K562 (cell line): ENCODE results near the gene FMNL1. TPM values are rescaled to one million over a fixed set of nuclear protein-coding genes. Genes with fewer than 3 reads are reported as not detected.

ENCODE experiments used
- BCL6 ChIP-seq: fragments of 250-450 bp; sonication (Bioruptor Pico); IDR thresholded peaks from 2 replicates; pipeline ENCODE4 v1.4.0; 2020
- EP400 ChIP-seq: fragments of 450-650 bp; IDR thresholded peaks from 2 replicates; pipeline ENCODE4 v1.6.1; 2017; ENCODE audit warnings: antibody characterized with exemption, mild to moderate bottlenecking, moderate library complexity
- ESRRB ChIP-seq: fragments of 250-450 bp; sonication (Bioruptor Pico); IDR thresholded peaks from 2 replicates; pipeline ENCODE4 v1.5.0; 2020; ENCODE audit warnings: mild to moderate bottlenecking, moderate library complexity, borderline replicate concordance
- FIP1L1 ChIP-seq: fragments of 200-400 bp; formaldehyde crosslinking; IDR thresholded peaks from 2 replicates; pipeline ENCODE4 v1.6.1; 2018; ENCODE audit warnings: mild to moderate bottlenecking, low read depth, low read length; ENCODE audit not compliant: poor library complexity, severe bottlenecking
- FOXJ3 ChIP-seq: sonication (generic); formaldehyde crosslinking; IDR thresholded peaks from 2 replicates; pipeline ENCODE4 v1.4.0; 2020; ENCODE audit warnings: mild to moderate bottlenecking, missing genetic modification reagents
- FOXP1 ChIP-seq: sonication (generic); formaldehyde crosslinking; IDR thresholded peaks from 2 replicates; pipeline ENCODE4 v1.8.0; 2022; ENCODE audit warnings: mild to moderate bottlenecking, missing genetic modification reagents
- GMEB1 ChIP-seq: fragments of 250-450 bp; sonication (Bioruptor Pico); IDR thresholded peaks from 2 replicates; pipeline ENCODE4 v1.4.0; 2020; ENCODE audit warnings: mild to moderate bottlenecking
- ID3 ChIP-seq, 2 experiments: fragments of 250-450 bp in 1 of 2; fragments of 450-650 bp in 1 of 2; sonication (Bioruptor Pico) in 1 of 2; IDR thresholded peaks; 2 replicates each; pipeline versions ENCODE4 v1.6.1 to v1.8.0; 2016 to 2021; ENCODE audit warnings: mild to moderate bottlenecking in 2 of 2, moderate library complexity in 2 of 2, missing compliant biosample characterization in 1 of 2, missing genetic modification characterization in 1 of 2
- KAT8 ChIP-seq: fragments of 450-650 bp; IDR thresholded peaks from 2 replicates; pipeline ENCODE4 v1.6.1; 2016; ENCODE audit warnings: low read depth, mild to moderate bottlenecking
- LCOR ChIP-seq: sonication (generic); formaldehyde crosslinking; IDR thresholded peaks from 2 replicates; pipeline ENCODE4 v1.8.0; 2022; ENCODE audit warnings: mild to moderate bottlenecking, missing genetic modification reagents
- MEF2A ChIP-seq: IDR thresholded peaks from 2 replicates; pipeline ENCODE4 v1.6.1; 2011; ENCODE audit warnings: low read depth, mild to moderate bottlenecking, low read length, moderate library complexity; ENCODE audit not compliant: control insufficient read depth
- MYC ChIP-seq, 2 experiments: fragments of 250-450 bp in 1 of 2; sonication (Bioruptor Pico) in 1 of 2; IDR thresholded peaks; 2 replicates each; pipeline versions ENCODE4 v1.5.1 to v1.6.1; 2012 to 2021; ENCODE audit warnings: low read depth in 2 of 2, borderline replicate concordance in 1 of 2, improper control_type of control experiment in 1 of 2, low read length in 1 of 2, mild to moderate bottlenecking in 1 of 2, moderate library complexity in 1 of 2
- MYNN ChIP-seq, 2 experiments: sonication (generic); formaldehyde crosslinking in 1 of 2; IDR thresholded peaks; 2 replicates each; pipeline versions ENCODE4 v1.5.0 to v1.6.1; 2016 to 2020; ENCODE audit warnings: antibody characterized with exemption in 1 of 2, missing genetic modification reagents in 1 of 2
- NCOA4 ChIP-seq: fragments of 450-650 bp; IDR thresholded peaks from 2 replicates; pipeline ENCODE4 v1.6.1; 2018; ENCODE audit warnings: mild to moderate bottlenecking; ENCODE audit not compliant: partially characterized antibody
- NEUROD1 ChIP-seq: fragments of 150-350 bp; IDR thresholded peaks from 2 replicates; pipeline ENCODE4 v1.6.1; 2014; ENCODE audit warnings: borderline replicate concordance, low read length, low read depth; ENCODE audit not compliant: partially characterized antibody
- PML ChIP-seq: IDR thresholded peaks from 2 replicates; pipeline ENCODE4 v1.6.1; 2012; ENCODE audit warnings: low read length, inconsistent platforms
- SUPT5H ChIP-seq: fragments of 450-650 bp; IDR thresholded peaks from 2 replicates; pipeline ENCODE4 v1.6.1; 2016
- TAF9B ChIP-seq: fragments of 450-650 bp; IDR thresholded peaks from 2 replicates; pipeline ENCODE4 v1.6.1; 2018; ENCODE audit warnings: mild to moderate bottlenecking; ENCODE audit not compliant: partially characterized antibody
- TRIM24 ChIP-seq, 2 experiments: fragments of 450-650 bp; IDR thresholded peaks; 2 replicates each; pipeline ENCODE4 v1.6.1; 2016
- ZBTB7A ChIP-seq: IDR thresholded peaks from 2 replicates; pipeline ENCODE4 v1.6.1; 2011; ENCODE audit warnings: low read depth, mild to moderate bottlenecking, low read length, moderate library complexity, borderline replicate concordance; ENCODE audit not compliant: control insufficient read depth
- ZKSCAN8 ChIP-seq: fragments of 200-800 bp; sonication (Bioruptor generic); IDR thresholded peaks from 2 replicates; pipeline ENCODE4 v1.6.1; 2016; ENCODE audit warnings: missing genetic modification characterization, missing compliant biosample characterization
- ZNF253 ChIP-seq: fragments of 250-450 bp; sonication (Bioruptor Pico); conservative IDR thresholded peaks from 2 replicates; pipeline ENCODE4 v1.6.1; 2021; ENCODE audit warnings: mild to moderate bottlenecking
- ZNF311 ChIP-seq: fragments of 250-450 bp; sonication (Bioruptor Pico); IDR thresholded peaks from 2 replicates; pipeline ENCODE4 v1.4.0; 2020; ENCODE audit warnings: mild to moderate bottlenecking, moderate library complexity
- ZSCAN29 ChIP-seq: fragments of 450-650 bp; IDR thresholded peaks from 2 replicates; pipeline ENCODE4 v1.6.1; 2017
- polyA plus RNA-seq, 8 experiments: library from polyadenylated mRNA; depleted of rRNA in 4 of 8; stranded (reverse) in 5 of 8; unstranded in 3 of 8; fragments of >200 nt; fragmentation: Nextera tagmentation in 2 of 8; fragmentation: Illumina TruSeq in 1 of 8; extraction: Ambion mirVana in 2 of 8; extraction: Trizol in 1 of 8; gene quantifications; 2 replicates each; pipeline versions ENCODE4 v1.2.1 to v1.2.3, GENCODE V29; 2011 to 2014; ENCODE audit warnings: inconsistent platforms in 1 of 8, missing spikeins in 1 of 8
- total RNA-seq, 7 experiments: library from RNA; depleted of rRNA in 6 of 7; stranded (reverse); fragments of >200 nt in 6 of 7; fragmentation: Illumina TruSeq in 2 of 7; extraction: Trizol in 2 of 7; gene quantifications; 2 replicates each; pipeline versions ENCODE4 v1.2.1 to v1.2.3, GENCODE V29; 2011 to 2021; ENCODE audit warnings: low replicate concordance in 1 of 7
- TF ChIP-seq, protein P1 (sequence below): fragments of 450-650 bp; formaldehyde crosslinking; IDR thresholded peaks from 2 replicates; pipeline ENCODE4 v1.4.0; 2020; ENCODE audit warnings: mild to moderate bottlenecking, moderate library complexity

FMNL1 gene
- total and polyA plus RNA-seq, 9 of the 15 experiments (the other 6 are each of a cell fraction or from before 2014, with no cell fraction given), result 0.70 to 36.6 (median 7.7) TPM

GRCh38 chr17:45248132-45248957 lies 26.7 kb downstream of the FMNL1 start (continued):
- TF ChIP-seq, protein P1, sequence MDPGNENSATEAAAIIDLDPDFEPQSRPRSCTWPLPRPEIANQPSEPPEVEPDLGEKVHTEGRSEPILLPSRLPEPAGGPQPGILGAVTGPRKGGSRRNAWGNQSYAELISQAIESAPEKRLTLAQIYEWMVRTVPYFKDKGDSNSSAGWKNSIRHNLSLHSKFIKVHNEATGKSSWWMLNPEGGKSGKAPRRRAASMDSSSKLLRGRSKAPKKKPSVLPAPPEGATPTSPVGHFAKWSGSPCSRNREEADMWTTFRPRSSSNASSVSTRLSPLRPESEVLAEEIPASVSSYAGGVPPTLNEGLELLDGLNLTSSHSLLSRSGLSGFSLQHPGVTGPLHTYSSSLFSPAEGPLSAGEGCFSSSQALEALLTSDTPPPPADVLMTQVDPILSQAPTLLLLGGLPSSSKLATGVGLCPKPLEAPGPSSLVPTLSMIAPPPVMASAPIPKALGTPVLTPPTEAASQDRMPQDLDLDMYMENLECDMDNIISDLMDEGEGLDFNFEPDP (CRISPR knock-in tag), result no peak
- TF ChIP-seq ZKSCAN8, result no peak
- TF ChIP-seq NCOA4, result no peak
- no peak for TF ChIP-seq ZNF253
- TF ChIP-seq FIP1L1, result peak; percentile 62
- TF ChIP-seq ZNF311 (CRISPR knock-in tag), result no peak
- no peak for TF ChIP-seq FOXJ3 (CRISPR knock-in tag)
- no peak for TF ChIP-seq ESRRB
- TF ChIP-seq SUPT5H, result peak; percentile 21; the same call in 1 of the 2 replicates
- no peak; the same call in none of the 2 replicates for TF ChIP-seq MYC (IDR thresholded peaks at IDR 0.05; ENCODE audit: low read depth, low read length)
- TF ChIP-seq MYC (CRISPR knock-in tag; IDR thresholded peaks at IDR 0.05; ENCODE audit: borderline replicate concordance, low read depth), result peak; percentile 48; the same call in 1 of the 2 replicates
- TF ChIP-seq BCL6 (CRISPR knock-in tag), result no peak
- TF ChIP-seq GMEB1 (CRISPR knock-in tag), result no peak
- no peak for TF ChIP-seq KAT8
- TF ChIP-seq MEF2A, result no peak
- no peak for TF ChIP-seq TRIM24 (IDR thresholded peaks at IDR 0.05)
- no peak for TF ChIP-seq ZSCAN29
- TF ChIP-seq TAF9B, result no peak
- TF ChIP-seq PML, result no peak; the same call in 1 of the 2 replicates
- no peak; the same call in 1 of the 2 replicates for TF ChIP-seq EP400
- TF ChIP-seq MYNN (IDR thresholded peaks at IDR 0.05), result no peak
- TF ChIP-seq MYNN (CRISPR knock-in tag; IDR thresholded peaks at IDR 0.05), result no peak
- no peak for TF ChIP-seq ID3 (CRISPR knock-in tag; IDR thresholded peaks at IDR 0.05)
- no peak for TF ChIP-seq ID3 (tag; IDR thresholded peaks at IDR 0.05)
- TF ChIP-seq NEUROD1, result no peak
- no peak for TF ChIP-seq LCOR
- peak; percentile 88 for TF ChIP-seq ZBTB7A
- TF ChIP-seq FOXP1, result peak; percentile 52; the same call in 1 of the 2 replicates
